HG03432 (cell line): ENCODE results near the gene FGL2.
A peak's percentile ranks its signal among the peaks of the same experiment; 100 is the strongest.
"Not testable (repeated sequence)": the region's sequence is repeated elsewhere in the genome, so short reads cannot be mapped to it uniquely, and the experiment has no call there.

ENCODE experiments used
- ATAC-seq: cut with Tn5 transposase; IDR thresholded peaks from one replicate; pipeline ENCODE4 v1.9.1; 2021; ENCODE audit warnings: mild to moderate bottlenecking, moderate library complexity; ENCODE audit not compliant: unreplicated experiment

FGL2 gene

GRCh38 chr7:77157446-77157845 lies 42.2 kb downstream of the FGL2 start:
- ATAC-seq: peak; percentile 78

GRCh38 chr7:77157034-77157433 lies 42.6 kb downstream of the FGL2 start:
- ATAC-seq: peak; percentile 87

DNA sequence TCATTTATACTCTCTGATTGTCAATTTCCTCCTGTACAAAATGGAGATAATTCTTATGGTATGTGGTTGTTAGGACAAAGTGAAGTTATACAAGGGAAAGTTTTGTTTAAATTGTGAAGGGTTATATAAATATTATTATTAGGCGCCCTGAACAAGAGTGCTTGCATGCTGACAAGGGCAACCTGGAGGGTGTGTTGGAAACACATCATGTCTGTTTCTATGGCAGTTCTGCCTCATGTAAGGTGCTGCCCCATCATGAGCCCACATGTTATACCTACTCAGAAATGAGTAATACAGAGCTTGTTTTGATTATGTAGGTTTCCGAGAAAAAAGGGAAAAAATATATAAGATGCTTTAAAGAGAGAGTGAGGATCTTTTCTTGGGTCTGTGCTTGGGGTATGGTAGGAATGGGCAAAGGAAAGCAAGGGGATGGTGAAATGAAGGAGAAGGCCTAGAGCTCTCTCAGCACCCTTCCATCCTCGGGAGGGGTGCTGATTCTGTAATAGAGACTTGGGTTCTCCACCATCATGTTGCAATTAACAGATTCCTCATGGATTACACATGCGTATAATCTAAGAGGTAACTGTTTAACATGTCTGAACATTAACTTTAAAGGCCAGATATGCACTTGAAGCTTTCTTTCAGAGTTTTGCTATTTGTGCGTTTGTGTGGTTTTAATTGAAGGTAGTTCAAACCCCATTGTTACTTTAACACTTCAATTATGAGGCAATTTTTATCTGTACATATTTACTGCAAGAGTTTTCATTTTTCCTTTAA lies 43.8 kb downstream of the FGL2 start:
- ATAC-seq: not testable (repeated sequence)

DNA sequence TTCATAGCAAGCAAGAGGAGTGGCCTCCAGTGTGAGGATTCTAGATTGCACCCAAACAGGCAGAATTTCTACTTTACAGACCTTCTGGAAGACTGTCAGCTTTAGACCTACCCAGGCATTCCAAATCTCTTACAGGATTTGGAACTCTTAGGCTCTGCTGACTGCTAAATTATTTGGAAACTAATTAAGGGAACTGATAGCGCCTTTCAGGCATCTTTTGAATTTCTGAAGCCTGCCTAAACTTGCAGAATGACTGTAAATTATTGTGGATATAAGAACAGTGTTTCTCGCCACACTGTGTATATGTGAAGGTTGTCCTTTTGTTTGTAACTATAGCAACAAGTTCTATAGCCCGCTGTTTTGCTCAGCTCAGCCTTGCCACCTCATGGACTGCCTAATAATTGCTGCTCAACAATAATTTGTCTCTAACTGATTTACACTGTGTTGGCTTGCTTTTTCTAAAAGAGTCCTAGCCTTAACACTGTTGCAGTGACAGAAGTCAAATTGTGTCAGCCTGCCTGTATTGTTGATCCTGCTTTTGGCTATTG lies 44.6 kb downstream of the FGL2 start:
- ATAC-seq: peak; percentile 53

- ATAC-seq: not testable (repeated sequence)
Observed at GRCh38 chr7:77152232-77152631, 47.4 kb downstream of the FGL2 start.
